ENCODE data around the gene MRNIP. TPM values are rescaled to one million over a fixed set of nuclear protein-coding genes. Genes with fewer than 3 reads are reported as not detected.
A peak's percentile ranks its signal among the peaks of the same experiment; 100 is the strongest.
"Not testable (repeated sequence)": the region's sequence is repeated elsewhere in the genome, so short reads cannot be mapped to it uniquely, and the experiment has no call there.

The MRNIP gene
- polyA plus RNA-seq, 3 donors from 2014 or later, result 3.4 to 6.2 (median 4.2) TPM

DNA sequence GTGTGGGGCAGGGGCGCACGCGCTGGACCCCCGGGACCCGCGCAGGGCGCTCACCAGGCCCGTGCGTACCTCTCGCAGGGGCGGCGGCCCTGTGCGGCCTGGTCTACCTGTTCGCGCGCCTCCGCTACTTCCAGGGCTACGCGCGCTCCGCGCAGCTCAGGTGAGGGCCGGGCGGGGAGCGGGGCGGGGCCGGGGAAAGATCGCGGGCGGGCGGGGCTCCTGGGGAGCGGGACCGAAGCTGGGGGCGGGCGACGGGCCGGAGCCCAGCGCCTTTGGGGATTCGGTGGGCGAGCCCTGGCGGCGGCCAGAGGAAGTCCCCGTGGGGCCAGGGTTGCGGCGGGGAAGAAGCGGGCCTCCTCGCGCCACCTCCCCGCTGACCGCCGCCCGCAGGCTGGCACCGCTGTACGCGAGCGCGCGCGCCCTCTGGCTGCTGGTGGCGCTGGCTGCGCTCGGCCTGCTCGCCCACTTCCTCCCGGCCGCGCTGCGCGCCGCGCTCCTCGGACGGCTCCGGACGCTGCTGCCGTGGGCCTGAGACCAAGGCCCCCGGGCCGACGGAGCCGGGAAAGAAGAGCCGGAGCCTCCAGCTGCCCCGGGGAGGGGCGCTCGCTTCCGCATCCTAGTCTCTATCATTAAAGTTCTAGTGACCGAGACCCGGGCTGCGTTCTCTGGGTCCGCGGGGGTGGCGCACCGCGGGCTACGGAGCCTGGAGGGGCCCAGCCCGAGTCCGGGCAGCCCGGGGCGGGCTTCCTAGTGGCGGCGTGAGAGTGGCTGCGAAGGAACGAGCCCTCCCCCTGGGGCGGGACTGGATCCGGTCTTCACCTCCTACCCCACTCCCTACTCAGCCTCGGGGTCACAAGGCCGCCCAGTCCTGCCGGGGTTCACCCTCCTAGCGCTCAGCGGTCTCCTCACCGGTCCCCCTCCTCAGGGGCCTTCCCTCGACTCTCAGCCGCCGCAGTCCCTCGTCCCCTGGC, 62.5 kb downstream of the MRNIP start:
- Mint-ChIP-seq H3K4me3 (peak overlapping the region; percentile 53 to 68 (median 64)), H3K9me3 (no peaks in the 10 kb centered on the region), H3K4me1 (peaks cover 30 to 32% of the 10 kb centered on the region in 2 donors), H3K27me3 (ENCODE audit: low read depth in 3 of 3) (peaks cover 9 to 15% (median 14%) of the 10 kb centered on the region in 3 donors), H3K36me3 (peaks cover 3 to 12% (median 4%) of the 10 kb centered on the region in 3 donors), H3K27ac (peak overlapping the region in 3 of 6 donors; percentile 16 to 31 (median 28))
- peak; percentile 83 to 84 (median 83) for DNase-seq

DNA sequence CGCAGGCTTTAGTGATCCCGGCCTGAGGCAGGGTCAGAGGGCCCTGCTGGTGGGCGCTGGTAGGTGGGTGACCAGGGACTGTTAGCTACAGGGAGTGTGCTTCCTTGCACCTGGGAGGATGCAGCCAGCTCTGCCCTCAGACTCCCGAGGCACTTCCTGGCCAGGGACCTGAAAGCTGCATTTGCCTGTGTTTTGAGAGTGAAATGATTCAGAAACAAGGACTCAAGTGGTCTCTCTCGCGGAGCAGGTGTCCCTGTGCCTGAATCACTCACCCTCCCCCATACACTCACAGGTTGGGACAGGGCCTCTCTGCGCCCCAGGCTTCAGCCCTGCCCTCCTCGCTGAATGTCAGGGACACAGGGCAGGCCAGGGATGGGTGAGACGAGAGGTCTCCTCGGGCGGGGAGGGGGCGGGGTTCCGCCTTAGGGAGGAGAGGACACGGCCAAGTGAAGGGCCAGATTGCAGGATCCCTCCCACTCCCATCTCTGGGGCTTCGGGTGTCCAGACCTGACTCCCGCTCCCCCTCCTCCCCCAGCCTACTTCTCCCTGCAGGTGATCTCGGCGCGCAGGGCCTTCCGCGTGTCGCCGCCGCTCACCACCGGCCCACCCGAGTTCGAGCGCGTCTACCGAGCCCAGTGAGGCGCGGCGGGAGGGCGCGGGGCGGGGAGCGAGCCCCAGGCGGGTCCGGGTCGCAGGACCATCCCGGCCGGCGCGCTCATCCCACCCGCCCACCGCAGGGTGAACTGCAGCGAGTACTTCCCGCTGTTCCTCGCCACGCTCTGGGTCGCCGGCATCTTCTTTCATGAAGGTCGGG, 63.4 kb downstream of the MRNIP start:
- Mint-ChIP-seq H3K4me1 (peaks cover 30 to 32% of the 10 kb centered on the region in 2 donors), H3K9me3 (no peaks in the 10 kb centered on the region), H3K27me3 (ENCODE audit: low read depth in 3 of 3) (peaks cover 9 to 15% (median 14%) of the 10 kb centered on the region in 3 donors), H3K27ac (no peak overlapping the region), H3K36me3 (peaks cover 3 to 12% (median 4%) of the 10 kb centered on the region in 3 donors), H3K4me3 (peak overlapping the region; percentile 51 to 73 (median 59))
- DNase-seq, result no peak

DNA sequence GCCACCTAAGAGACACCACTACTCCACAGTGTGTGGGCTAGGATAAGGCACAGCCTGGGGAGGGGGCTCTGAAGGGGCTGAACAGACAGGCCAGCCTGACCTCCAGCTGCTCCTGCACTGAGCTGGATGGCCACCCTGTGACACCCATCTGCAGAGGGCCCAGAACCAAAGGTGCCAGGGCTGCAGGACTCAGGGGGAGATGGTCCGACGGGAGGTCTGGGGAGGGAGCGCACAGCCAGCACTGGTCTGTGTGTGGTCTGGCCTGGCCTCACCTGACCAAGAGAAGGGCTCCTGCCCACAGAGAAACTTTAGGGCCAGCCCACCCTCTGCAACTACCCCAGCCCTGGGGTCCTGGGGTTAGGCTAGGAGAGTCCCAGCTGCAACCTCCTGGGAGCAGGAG, 64.0 kb downstream of the MRNIP start:
- H3K4me3 Mint-ChIP-seq, result peak overlapping the region; percentile 51 to 73 (median 59)
- peaks cover 30 to 32% of the 10 kb centered on the region in 2 donors for H3K4me1 Mint-ChIP-seq
- DNase-seq, result no peak
- H3K9me3 Mint-ChIP-seq, result no peaks in the 10 kb centered on the region
- H3K27ac Mint-ChIP-seq, result peak overlapping the region in 1 of 6 donors; percentile 72
- peaks cover 3 to 9% (median 4%) of the 10 kb centered on the region in 3 donors for H3K36me3 Mint-ChIP-seq
- peaks cover 8 to 13% (median 13%) of the 10 kb centered on the region in 3 donors for H3K27me3 Mint-ChIP-seq (ENCODE audit: low read depth in 3 of 3)

DNA sequence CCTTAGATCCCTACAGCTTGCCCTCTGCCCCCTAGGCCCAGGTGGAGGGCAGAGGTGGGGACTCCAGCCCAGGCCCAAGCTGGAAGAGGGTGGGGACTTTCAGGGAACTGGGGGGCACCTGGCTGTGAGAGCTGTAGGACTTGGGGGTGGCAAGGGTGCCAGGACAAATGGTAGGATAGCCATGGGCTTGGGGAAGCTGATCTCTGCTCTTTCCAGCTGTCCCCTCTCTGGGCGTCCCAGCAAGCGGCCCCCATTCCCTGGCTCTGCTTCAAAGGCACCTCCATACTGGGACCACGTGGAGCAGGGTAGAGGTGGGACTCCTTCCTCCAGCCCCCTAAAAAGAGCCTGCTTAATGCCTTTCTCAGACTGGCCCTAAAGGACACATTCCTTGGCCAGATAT, 64.4 kb downstream of the MRNIP start:
- no peaks in the 10 kb centered on the region for H3K9me3 Mint-ChIP-seq
- DNase-seq, result no peak
- peaks cover 8 to 13% (median 12%) of the 10 kb centered on the region in 3 donors for H3K27me3 Mint-ChIP-seq (ENCODE audit: low read depth in 3 of 3)
- peak overlapping the region; percentile 62 to 84 (median 74) for H3K27ac Mint-ChIP-seq
- H3K4me1 Mint-ChIP-seq, result peaks cover 30 to 32% of the 10 kb centered on the region in 2 donors
- peaks cover 3 to 5% (median 4%) of the 10 kb centered on the region in 3 donors for H3K36me3 Mint-ChIP-seq
- peak overlapping the region; percentile 56 to 73 (median 65) for H3K4me3 Mint-ChIP-seq

DNA sequence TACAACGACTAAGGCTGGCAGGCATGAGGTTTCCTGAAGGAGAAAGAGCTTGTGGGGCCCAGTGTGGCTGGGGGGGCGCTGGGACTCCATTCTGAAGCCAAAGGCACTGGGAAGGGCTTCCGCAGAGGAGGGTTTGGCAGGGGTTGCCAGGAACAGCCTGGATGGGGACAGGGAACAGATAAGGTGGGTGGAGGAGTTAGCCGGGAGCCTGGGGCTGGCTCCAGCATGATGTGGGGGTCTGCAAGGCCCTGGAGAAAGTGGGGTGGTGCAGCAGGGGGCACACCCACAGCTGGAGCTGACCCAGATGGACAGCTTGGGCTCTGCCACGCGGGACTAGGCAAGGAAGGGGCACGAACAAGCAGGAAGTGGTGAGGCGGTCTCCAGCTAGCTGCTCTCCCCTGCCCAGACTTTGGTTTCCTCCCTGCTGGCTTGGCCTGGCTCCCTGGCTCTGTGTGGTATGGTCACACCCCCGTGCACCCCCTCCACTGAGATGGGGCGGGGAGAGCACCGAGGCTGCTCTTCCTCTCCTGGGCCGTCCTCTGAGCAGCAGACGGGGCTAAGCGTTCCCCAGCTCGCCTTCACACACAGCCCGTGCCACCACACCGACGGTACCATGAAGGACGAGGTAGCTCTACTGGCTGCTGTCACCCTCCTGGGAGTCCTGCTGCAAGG, 65.0 kb downstream of the MRNIP start, which contains the start of gene LTC4S:
LTC4S (plus strand) TSS at position 519 of the 672 bp plus-strand sequence; CDS start at position 614, 95 bp downstream.
- H3K27ac Mint-ChIP-seq, result peak within 1 kb of the TSS; percentile 62 to 84 (median 74)

DNA sequence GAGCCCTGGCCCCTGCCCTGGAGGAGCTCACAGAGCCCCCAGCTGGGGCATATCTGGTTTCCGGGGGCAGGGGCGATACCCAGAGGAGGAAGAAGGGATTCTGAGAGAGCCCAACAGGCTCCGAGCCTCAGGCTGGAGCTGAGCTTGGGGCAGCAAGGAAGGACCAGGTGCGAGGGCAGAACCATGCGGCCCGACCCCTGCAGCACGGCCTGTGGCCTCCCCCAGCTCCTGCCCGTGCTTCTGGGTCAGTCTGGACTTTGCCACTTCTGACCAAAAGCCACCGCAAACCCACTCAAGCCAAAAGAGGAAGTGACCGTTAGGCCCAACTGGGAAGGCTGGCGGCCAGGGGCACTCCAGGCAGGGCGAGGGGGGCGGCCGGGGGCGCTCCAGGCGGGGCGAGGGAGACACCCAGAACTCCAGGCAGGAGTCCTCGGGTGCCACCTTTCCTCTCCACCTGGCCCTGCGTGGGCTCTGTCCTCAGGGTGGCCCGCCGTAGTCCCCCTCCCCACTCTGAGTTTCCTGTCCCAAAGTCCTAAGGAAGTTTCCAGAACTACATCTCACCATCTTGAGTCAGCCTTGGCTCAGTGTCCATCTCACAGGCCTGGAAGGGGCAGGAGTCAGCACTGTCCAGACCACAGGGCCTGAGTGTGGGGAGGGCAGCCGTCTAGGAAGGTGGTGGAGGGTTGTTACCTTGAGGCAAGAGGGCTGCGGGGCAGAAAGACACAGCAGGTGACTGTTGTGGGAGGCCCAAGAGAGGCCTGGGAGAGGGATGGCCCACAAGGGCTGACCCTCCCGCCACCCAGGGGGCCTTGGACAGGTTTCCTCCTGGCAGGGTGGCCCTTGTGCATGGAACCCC, 65.8 kb downstream of the MRNIP start:
- H3K27me3 Mint-ChIP-seq (ENCODE audit: low read depth in 3 of 3), result peaks cover 8 to 12% (median 11%) of the 10 kb centered on the region in 3 donors
- H3K4me1 Mint-ChIP-seq, result peaks cover 30 to 32% of the 10 kb centered on the region in 2 donors
- H3K9me3 Mint-ChIP-seq, result no peaks in the 10 kb centered on the region
- peak overlapping the region; percentile 56 to 73 (median 65) for H3K4me3 Mint-ChIP-seq
- peaks cover 3 to 4% (median 4%) of the 10 kb centered on the region in 3 donors for H3K36me3 Mint-ChIP-seq
- peak overlapping the region in 5 of 6 donors; percentile 62 to 84 (median 78) for H3K27ac Mint-ChIP-seq
- DNase-seq, result no peak

More for the DNA sequence above, 65.0 kb downstream of the MRNIP start, which contains the start of gene LTC4S:
- peaks cover 3 to 4% (median 4%) of the 10 kb centered on the region in 3 donors for H3K36me3 Mint-ChIP-seq
- peaks cover 30 to 32% of the 10 kb centered on the region in 2 donors for H3K4me1 Mint-ChIP-seq
- H3K27me3 Mint-ChIP-seq (ENCODE audit: low read depth in 3 of 3), result peaks cover 8 to 12% (median 11%) of the 10 kb centered on the region in 3 donors
- peak; percentile 72 to 76 (median 73) for DNase-seq
- peak within 1 kb of the TSS; percentile 56 to 73 (median 65) for H3K4me3 Mint-ChIP-seq
- no peaks in the 10 kb centered on the region for H3K9me3 Mint-ChIP-seq

DNA sequence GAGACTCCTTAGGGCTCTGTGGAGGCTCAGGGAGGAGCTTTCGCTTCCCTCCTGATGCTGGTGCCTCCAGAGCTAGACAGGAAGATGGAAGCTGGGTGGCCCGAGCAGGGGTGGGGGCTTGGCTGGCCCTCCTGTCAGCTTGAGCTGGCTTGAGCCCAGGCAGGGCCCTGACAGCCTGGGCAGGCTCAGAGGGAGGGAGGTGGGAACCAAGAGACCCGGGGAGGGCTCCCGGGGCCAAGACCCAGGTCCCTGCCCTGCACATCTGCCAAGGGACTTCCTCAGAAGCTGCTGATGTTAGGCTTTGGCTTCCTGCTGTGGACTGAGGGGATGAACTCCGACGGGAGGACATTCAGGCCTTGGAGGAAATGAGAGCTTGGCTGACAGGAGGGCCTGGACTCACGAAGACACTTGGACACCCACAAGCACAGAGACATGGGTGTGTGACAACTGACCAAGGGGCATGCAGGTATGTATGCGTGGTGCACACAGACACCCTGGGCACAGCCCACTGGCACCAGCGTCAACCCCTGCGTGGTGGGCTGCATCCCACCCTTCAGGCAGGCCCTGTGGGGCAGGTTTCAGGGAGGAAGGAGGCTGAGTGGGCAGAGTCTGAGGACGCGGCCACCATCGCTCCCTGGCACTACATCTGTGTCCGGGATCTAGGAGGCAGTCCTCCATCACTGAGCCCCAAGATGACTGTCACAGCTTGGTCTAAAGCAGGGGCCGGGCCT, 66.6 kb downstream of the MRNIP start:
- Mint-ChIP-seq H3K4me1 (peaks cover 28 to 31% of the 10 kb centered on the region in 2 donors), H3K9me3 (no peaks in the 10 kb centered on the region), H3K36me3 (peaks cover 3% of the 10 kb centered on the region in 3 donors), H3K4me3 (peak overlapping the region in 1 of 5 donors; percentile 52), H3K27me3 (ENCODE audit: low read depth in 3 of 3) (peaks cover 8 to 12% (median 9%) of the 10 kb centered on the region in 3 donors), H3K27ac (peak overlapping the region in 5 of 6 donors; percentile 30 to 79 (median 65))
- no peak for DNase-seq

DNA sequence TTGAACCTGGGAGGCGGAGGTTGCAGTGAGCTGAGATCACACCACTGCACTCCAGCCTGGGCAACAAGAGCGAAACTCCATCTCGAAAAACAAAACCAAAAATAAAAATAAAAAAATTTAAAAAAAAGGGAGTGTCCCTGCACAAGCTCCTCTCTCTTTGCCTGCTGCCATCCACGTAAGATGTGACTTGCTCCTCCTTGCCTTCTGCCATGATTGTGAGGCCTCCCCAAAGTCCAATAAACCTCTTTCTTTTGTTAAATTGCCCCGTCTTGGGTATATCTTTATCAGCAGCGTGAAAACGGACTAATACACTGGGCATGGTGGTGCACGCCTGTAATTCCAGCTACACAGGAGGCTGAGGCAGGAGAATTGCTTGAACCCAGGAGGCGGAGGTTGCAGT, 69.3 kb downstream of the MRNIP start:
- H3K4me3 Mint-ChIP-seq, result not testable (repeated sequence)

DNA sequence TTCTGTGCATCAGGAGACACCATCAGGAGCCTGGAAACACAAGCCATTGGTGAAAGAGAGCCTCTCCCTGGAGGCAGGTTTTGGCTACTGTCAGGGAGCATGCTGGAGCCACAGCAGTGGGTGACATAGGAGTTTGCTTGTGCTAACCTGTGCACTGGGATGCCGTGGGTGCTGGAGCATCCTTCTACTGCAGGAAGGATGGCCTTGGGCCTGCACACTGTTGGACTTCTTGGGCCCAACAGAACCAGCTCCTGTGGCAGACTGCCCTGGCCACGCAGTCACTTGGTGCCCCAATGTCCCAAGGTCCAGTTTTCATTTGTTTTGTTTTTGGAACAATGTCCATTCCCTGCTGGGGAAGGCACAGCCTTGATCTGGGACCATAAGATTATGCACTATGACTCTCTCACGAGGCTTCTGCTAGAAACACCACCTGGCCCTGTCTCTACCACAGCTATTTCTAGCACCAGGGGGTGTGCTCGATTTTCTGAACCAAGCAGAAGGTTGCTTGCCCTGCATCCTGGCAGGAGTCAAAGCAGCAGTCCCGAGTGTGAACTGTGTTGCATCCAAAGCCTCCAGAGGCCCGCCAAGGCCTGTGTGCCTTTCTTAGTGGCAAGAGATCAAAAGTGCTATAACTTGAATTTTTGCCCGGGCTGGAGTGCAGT, 70.3 kb downstream of the MRNIP start:
- no peaks in the 10 kb centered on the region for H3K9me3 Mint-ChIP-seq
- peaks cover 2 to 3% (median 2%) of the 10 kb centered on the region in 3 donors for H3K27me3 Mint-ChIP-seq (ENCODE audit: low read depth in 3 of 3)
- DNase-seq, result no peak
- peak overlapping the region in 1 of 6 donors; percentile 12 for H3K27ac Mint-ChIP-seq
- H3K4me3 Mint-ChIP-seq, result no peak overlapping the region
- peaks cover 5 to 7% of the 10 kb centered on the region in 2 donors for H3K4me1 Mint-ChIP-seq
- H3K36me3 Mint-ChIP-seq, result no peaks in the 10 kb centered on the region

More for the DNA sequence above, 69.3 kb downstream of the MRNIP start:
- H3K9me3 Mint-ChIP-seq; H3K27me3 Mint-ChIP-seq (ENCODE audit: low read depth in 3 of 3); DNase-seq; H3K36me3 Mint-ChIP-seq; H3K27ac Mint-ChIP-seq: not testable (repeated sequence)
- H3K4me1 Mint-ChIP-seq, result peaks cover 15 to 16% of the 10 kb centered on the region in 2 donors

All from immature natural killer cell (primary cell).